KOPT-K1 (cell line): Measurements from ENCODE around the gene EVPL.
A peak's percentile ranks its signal among the peaks of the same experiment; 100 is the strongest.
"Not testable (repeated sequence)": the region's sequence is repeated elsewhere in the genome, so short reads cannot be mapped to it uniquely, and the experiment has no call there.

Experiments
- H3K27ac ChIP-seq: fragments of 200-600 bp; sonication (generic); 2 replicates; pipeline ENCODE4 v1.5.1; 2016; ENCODE audit warnings: antibody characterized with exemption, mild to moderate bottlenecking, low read depth, low read length; ENCODE audit not compliant: poor library complexity, severe bottlenecking
- H3K36me3 ChIP-seq: fragments of 200-600 bp; sonication (generic); 2 replicates; pipeline ENCODE4 v1.5.1; 2017; ENCODE audit warnings: antibody characterized with exemption, mild to moderate bottlenecking, low read length, moderate library complexity; ENCODE audit not compliant: insufficient read depth
- H3K9me3 ChIP-seq: fragments of 200-600 bp; sonication (generic); 2 replicates; pipeline ENCODE4 v1.5.1; 2017; ENCODE audit warnings: antibody characterized with exemption, low read length, mild to moderate bottlenecking; ENCODE audit not compliant: insufficient read depth, poor library complexity, severe bottlenecking

Gene EVPL

DNA sequence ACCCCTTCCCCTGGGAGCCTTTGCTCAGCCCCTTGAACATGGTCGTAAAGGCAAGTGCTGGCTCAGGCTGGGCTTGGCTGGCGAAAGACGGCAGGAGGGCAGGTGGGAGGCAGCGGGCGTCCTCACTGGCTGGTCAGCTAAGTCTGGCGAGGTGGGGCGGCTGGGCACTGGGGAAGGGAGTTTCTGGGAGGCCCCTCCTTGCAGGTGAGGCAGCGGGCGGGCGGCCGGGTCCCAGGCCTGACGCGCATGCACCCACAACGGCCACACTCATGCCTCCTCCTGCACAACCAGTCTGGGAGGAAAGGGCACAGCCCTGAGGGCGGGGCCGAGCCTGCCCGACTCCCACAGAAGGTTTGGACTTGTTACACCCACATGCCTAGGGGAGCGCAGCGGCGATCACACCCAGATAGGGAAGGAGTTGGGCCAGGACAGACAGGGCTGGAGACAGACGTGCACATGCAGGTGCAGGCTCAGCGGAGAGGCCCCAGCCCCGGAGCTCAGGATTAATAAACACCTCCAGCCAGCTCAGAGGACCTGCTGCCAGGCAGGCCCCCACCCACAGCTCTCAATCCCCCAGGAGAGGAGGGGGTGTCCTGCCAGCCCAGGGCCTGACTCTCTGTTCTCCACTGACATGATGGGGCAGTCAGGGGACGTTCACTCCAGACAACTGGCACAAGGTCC is at the start of gene EVPL:
Gene EVPL (minus strand): TSS at position 148 of the 681 bp plus-strand sequence. CDS start 108 bp downstream, at position 40.
- Histone ChIP-seq H3K27ac (peak within 1 kb of the TSS; percentile 100), H3K36me3 (peaks cover 20% of the 10 kb centered on the region; the same call in 1 of the 2 replicates), H3K9me3 (no peaks in the 10 kb centered on the region)

DNA sequence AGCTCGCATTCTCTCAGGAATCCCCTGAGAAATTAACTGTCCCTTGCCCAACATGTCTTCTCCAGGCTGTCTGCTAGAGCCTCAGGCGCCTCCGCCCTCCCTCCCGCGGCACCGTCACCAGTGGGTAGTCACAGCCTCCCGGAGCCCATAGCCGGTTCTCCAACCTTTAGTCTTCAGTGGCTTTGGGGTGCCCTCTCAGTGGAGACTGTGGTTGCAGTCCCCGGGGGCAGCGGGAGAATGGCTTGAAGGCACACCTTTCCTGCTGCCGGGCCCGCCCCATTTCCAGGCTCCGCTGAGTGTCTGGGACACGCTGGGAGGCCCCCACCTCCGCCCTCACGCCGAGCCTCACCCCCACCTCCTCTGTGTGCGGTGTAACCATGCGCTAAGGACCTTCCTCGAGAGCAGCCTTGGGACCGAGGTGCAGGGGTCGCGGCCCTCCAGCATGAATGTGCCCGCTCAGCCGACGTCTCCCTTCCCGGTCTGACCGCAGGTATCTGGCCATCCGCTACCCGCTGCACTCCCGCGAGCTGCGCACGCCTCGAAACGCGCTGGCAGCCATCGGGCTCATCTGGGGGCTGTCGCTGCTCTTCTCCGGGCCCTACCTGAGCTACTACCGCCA is 49.1 kb upstream of the EVPL start:
- Histone ChIP-seq H3K27ac (no peak overlapping the region), H3K36me3 (peaks cover 2% of the 10 kb centered on the region; the same call in 1 of the 2 replicates)

DNA sequence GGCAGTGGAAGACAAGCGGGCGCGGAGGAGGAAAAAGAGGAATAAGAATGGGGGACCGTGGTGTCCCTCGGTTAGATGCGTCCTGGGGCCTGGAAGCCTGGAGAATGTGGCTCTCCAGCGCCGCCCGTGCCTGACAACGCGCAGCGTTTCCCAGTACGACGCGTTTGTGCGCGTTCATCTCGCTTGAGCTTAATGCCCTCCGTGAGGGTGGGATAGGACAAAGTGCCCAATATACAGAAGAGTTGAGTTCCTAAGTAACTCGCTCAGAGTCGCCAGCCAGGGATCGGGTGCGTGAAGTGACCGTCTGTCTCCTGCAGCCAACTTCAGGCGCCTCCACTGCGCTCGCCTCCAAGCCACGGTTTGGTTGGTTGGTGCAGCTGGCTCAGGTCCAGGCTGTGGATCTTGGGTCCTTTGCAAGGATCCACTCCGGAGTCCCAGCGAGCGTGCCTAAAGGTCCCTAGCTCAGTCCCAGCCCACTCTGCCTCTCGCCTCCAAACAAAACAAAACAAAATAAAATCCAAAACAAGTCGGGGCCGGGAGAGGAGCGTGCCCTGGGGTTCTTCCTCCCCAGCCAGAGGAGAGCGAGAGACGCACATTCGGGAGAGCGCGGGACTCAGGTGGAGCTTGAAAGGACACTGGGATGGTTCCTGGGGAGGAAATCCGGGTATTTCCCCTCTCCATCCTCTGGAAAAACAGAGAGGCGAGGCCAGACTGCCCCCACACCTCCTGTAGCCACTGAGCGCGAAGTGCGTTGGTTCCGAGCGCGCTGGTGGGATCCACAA is 48.4 kb upstream of the EVPL start:
- Histone ChIP-seq H3K27ac (no peak overlapping the region), H3K36me3 (peaks cover 2% of the 10 kb centered on the region; the same call in 1 of the 2 replicates), H3K9me3 (no peaks in the 10 kb centered on the region)

More for the DNA sequence above, 49.1 kb upstream of the EVPL start:
- H3K9me3 ChIP-seq, result no peaks in the 10 kb centered on the region

DNA sequence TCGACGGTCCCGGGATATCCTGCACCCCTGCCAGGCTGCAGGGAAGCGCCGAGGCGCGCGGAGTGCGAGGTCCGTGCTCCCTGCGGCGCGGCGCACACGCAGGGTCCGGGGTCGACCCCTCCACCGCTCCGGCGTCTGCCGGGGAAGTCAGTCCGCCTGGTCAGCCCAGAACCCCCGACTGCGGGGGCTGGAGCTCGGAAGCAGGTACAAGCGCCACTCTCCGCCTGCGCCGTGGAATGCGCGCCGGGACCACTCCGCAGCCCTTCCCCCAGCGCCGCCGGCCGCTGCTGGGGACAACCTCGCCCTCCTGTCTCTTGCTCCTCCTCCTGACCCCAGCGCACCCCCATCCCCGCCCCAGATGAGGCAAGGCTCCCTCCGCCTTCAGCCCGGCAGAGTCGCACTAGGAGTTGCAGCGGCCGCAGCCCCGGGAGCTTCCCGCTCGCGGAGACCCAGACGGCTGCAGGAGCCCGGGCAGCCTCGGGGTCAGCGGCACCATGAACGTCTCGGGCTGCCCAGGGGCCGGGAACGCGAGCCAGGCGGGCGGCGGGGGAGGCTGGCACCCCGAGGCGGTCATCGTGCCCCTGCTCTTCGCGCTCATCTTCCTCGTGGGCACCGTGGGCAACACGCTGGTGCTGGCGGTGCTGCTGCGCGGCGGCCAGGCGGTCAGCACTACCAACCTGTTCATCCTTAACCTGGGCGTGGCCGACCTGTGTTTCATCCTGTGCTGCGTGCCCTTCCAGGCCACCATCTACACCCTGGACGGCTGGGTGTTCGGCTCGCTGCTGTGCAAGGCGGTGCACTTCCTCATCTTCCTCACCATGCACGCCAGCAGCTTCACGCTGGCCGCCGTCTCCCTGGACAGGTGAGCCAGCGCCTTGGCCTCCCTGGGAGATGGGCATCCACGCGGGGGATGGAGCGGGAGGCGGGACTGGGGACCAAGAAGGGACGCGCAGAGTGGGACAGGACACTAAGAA is 47.6 kb upstream of the EVPL start, which contains the start of gene GALR2:
Gene GALR2 (plus strand): TSS at position 392 of the 974 bp plus-strand sequence. CDS start 103 bp downstream, at position 495.
- Histone ChIP-seq H3K36me3 (peaks cover 11% of the 10 kb centered on the region; the same call in 1 of the 2 replicates), H3K27ac (no peak within 1 kb of the TSS), H3K9me3 (no peaks in the 10 kb centered on the region)

DNA sequence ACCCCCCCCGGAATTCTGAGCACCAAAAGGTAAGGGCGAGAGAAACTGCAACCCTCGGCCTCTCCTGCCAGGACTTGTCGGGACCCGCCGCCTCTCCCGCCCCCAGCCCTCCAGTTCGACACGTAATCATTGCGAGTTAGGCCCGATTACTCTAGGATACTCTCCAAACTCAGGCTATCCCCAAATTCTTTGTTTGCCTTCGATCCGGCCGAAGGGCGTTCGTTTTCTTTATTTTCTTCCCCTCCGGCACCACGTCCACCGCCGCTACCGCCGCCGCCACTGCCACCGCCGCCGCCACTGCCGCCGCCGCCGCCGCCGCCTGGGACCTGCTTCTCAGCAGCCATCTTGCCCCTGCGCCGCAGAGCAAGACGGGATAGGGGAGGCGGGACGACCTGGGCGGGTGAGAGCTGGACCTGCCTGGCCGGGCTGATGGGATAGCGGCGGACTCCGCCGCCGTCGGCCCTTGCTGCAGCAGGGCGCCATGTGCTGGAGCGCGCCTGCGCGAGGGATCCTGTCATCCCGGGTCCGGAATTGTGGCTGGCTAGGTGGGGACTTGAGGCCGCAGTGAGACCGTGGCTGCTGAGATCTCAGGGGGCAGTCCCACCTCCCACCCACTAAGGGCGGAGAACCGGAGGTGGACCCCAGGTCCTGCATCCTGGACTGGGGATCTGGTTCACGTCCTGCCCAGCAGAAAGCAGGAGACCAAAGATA is 45.2 kb upstream of the EVPL start, which contains the start of gene SRP68:
Gene SRP68 (minus strand): TSS at position 370 of the 711 bp plus-strand sequence. CDS start 26 bp downstream, at position 344.
- Histone ChIP-seq H3K27ac (peak within 1 kb of the TSS; percentile 84), H3K36me3 (peaks cover 34% of the 10 kb centered on the region), H3K9me3 (no peaks in the 10 kb centered on the region)

DNA sequence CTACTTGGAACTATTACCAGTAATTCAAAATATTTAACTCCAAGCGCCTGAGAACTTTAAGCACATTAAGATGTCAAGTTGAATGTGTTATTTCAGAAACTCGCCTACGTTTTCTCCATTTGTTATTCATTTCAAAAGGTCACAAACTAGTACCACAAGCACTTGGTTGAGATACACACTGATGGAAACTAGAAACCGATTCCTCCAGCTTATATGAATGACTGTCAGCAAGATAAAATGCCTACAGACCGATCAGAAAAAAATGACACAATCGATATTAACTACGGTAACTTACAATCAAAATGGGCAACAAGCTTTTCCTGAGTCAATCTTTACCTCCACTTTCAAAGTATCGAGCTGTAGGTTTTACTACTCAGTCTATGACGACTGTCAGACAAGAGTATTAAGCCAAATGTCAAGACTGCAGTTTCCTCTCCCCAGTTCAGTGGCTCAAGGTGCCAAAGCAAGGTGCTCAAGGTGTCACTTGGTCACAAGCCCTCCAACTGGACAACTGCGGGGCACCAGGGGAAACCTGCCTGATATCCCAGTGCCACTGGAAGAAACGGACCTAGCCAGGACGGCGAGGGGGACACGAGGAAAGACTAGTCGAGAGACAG is 44.5 kb upstream of the EVPL start:
- Histone ChIP-seq H3K27ac (peak overlapping the region; percentile 84), H3K36me3 (peaks cover 40% of the 10 kb centered on the region), H3K9me3 (no peaks in the 10 kb centered on the region)

DNA sequence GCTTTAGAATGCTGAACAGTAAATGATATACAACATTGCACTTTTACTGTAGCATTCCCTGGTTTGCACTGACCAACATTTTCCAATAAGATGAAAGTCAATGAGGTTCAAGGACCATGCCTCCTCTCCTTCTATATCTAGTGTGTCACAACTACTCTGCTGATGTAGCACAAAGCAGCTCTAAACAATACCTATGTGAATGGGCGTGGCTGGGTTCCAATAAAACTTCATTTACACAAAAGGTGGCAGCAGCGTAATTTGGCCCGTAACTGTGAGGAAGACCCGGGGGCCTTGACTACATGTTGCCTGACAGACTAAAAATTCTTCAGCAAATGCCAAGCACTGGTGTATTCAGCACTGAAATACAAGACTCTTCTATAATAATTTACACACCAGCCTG is 38.7 kb upstream of the EVPL start:
- H3K36me3 ChIP-seq, result peaks cover 96% of the 10 kb centered on the region
- H3K27ac ChIP-seq, result no peak overlapping the region
- H3K9me3 ChIP-seq, result no peaks in the 10 kb centered on the region

DNA sequence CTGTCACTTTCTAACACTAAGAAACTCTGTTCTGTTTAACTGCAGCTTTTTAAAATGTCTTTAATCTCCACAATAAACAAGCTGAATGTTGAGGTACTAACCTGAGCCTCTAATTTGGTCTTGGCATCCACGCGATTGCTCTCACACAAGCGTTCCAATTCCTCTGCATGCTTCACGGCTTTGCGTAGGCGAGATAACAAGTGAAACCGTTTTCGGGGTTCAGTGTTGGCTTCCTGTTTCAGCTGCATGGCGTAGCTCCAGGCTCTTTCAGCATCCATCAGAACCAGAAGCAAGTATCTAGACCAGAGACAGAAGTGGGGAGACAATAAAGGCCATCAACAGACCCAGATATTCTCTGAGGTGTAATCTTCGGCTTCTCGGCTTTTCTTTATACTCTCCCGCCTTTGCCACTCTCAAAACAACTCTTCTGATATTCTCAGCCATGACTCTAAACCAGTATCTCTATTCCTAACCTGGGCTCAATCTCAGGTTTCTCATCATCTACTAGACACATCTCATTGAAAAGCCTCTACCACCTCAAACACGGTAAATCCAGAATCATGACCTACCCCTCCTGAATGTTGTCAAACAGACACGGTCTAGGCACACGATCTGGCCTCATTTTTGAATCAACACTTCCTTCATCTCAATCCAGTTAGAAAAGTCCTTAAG is 36.9 kb upstream of the EVPL start:
- H3K36me3 ChIP-seq, result peaks cover 96% of the 10 kb centered on the region
- no peaks in the 10 kb centered on the region for H3K9me3 ChIP-seq
- H3K27ac ChIP-seq, result no peak overlapping the region

DNA sequence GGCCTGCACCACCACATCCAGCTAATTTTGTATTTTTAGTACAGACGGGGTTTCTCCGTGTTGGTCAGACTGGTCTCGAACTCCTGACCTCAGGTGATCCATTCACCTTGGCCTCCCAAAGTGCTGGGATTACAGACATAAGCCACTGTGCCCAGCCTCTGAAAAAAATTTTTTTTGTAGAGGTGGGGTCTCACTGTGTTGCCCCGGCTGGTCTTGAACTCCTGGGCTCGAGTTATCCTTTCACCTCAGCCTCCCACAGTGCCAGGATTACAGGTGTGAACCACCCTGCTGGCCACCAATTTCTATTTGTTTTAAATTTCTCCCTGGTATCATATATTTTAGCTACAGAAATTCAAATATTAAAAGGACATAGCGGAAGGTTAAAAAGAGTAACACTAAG is 31.2 kb upstream of the EVPL start:
- H3K9me3 ChIP-seq, H3K27ac ChIP-seq: not testable (repeated sequence)
- peaks cover 96% of the 10 kb centered on the region for H3K36me3 ChIP-seq

DNA sequence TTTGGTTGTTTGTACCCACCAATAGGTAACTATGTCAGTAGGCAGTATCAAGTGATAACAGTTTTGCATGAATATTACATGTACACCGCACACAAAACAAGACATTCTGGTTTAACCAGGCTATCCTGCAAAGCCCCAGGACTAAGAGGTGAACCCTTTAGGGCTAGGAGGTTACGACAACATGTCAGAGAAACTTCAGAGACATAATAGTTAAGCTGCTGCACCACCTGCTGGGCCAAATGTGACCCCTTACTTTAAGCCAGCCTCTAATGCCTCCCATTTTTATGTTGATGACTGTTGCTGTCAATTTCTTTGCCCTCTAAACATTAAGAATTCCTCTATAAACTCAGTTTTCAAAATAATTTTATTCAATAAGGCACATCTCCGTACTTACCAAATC is 29.8 kb upstream of the EVPL start:
- H3K36me3 ChIP-seq, result peaks cover 97% of the 10 kb centered on the region
- peak overlapping the region; percentile 2 for H3K27ac ChIP-seq
- H3K9me3 ChIP-seq, result no peaks in the 10 kb centered on the region

DNA sequence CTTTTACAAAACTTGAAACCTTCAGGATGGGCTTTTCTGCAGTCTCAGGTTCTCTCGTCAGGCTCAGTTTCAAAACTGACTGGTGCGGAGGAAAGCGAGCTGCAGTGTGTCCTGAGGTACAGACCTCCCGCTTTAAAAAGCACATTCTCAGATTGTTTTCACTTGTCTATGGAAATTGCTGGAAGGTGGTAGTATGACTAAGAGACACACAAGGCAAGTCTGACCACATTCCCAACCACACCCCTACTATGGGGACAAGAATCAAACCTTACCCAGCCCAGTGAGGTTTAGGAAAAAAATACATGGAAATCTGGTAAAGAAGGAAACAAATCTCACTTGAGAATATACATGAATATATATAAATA is 27.0 kb upstream of the EVPL start:
- Histone ChIP-seq H3K27ac (no peak overlapping the region), H3K9me3 (no peaks in the 10 kb centered on the region), H3K36me3 (peaks cover 97% of the 10 kb centered on the region)

DNA sequence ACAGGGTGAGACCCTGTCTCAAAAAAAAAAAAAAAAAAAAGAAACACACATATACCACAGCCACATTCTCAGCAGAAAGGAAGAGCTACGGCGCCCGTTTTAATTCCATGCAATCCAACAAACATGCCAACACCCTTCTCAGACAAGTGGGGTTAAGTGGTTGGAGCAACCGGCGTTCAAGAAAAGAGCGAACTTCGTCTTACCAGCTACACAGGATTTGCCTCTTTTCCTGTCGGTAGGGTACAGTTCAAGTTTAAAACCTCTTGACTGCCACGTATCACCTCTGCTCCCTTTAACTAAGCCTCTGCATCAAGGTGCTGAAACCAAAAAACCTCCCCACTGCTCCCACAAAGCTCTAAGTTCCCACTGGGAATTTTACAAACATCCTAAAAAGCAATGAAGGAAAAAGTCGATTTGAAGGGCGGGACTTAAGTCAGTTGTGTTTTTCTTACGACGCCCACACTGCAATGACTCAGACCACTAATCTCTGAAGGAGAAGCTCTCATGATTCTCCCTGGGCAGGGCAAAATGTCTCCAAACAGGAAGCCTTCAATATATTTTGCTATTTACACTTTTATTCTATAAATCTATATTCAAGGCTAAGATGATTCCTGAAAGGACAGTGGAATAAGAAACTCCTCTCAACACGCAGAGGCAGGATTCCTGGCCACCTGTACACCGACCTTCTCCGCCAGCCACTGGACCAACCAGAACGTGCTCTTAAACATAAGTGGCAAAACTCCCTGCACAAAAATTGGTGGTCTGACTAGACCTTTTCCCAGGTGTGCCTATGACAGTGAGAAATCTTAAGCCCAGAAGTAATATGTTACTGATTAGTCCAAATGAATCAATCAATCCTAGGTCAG is 26.4 kb upstream of the EVPL start:
- peaks cover 97% of the 10 kb centered on the region for H3K36me3 ChIP-seq
- no peak overlapping the region for H3K27ac ChIP-seq
- H3K9me3 ChIP-seq, result no peaks in the 10 kb centered on the region
